GM21717 (cell line): ENCODE results near the gene CYB5RL.
"Not testable (repeated sequence)": the region's sequence is repeated elsewhere in the genome, so short reads cannot be mapped to it uniquely, and the experiment has no call there.

Source experiments
- ATAC-seq: cut with Tn5 transposase; IDR thresholded peaks from one replicate; pipeline ENCODE4 v1.9.1; 2021; ENCODE audit warnings: mild to moderate bottlenecking, moderate library complexity; ENCODE audit not compliant: unreplicated experiment

Gene CYB5RL, protein sequence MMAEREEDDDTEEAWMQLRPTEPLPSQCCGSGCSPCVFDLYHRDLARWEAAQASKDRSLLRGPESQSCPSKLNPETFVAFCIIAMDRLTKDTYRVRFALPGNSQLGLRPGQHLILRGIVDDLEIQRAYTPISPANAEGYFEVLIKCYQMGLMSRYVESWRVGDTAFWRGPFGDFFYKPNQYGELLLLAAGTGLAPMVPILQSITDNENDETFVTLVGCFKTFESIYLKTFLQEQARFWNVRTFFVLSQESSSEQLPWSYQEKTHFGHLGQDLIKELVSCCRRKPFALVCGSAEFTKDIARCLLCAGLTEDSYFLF

DNA sequence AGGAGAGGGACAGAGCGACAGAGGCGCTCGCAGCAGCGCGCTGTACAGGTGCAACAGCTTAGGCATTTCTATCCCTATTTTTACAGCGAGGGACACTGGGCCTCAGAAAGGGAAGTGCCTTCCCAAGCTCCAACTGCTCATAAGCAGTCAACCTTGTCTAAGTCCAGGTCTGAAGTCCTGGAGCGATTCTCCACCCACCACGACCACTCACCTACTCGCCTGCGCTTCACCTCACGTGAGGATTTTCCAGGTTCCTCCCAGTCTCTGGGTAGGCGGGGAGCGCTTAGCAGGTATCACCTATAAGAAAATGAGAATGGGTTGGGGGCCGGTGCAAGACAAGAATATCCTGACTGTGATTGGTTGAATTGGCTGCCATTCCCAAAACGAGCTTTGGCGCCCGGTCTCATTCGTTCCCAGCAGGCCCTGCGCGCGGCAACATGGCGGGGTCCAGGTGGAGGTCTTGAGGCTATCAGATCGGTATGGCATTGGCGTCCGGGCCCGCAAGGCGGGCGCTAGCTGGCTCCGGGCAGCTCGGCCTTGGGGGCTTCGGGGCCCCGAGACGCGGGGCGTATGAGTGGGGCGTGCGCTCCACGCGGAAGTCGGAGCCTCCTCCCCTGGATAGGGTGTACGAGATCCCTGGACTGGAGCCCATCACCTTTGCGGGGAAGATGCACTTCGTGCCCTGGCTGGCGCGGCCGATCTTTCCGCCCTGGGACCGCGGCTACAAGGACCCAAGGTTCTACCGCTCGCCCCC, at the start of gene CYB5RL, which contains the start of gene MRPL37:
Gene CYB5RL, minus strand, starts transcription at position 266 of the 754 bp plus-strand sequence. CDS start 4,414 bp downstream, outside the sequence.
Gene MRPL37, plus strand, starts transcription at position 403 of the 754 bp plus-strand sequence. Its CDS starts 77 bp downstream, at position 480.
- peak; percentile 95 for ATAC-seq

DNA sequence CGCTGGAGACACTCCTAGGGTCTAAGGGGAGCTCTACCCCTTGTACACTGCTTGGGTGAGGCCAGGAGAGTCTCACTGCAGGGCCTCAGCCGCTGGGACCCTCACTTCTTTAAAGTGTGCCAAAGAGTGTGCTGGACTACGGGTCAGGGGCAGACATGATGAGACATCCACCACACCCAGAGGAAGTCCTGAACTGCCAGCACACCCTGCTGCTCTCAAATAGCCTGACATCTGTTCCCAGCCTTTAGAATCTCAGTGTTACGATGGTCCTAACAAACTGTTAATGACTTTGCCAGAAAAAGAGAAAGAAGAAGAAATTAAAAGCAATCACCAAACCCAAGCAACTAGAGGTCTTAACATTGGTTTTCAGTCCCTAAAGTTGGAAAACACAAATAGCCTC, 49.1 kb upstream of the CYB5RL start:
- ATAC-seq, result no peak

DNA sequence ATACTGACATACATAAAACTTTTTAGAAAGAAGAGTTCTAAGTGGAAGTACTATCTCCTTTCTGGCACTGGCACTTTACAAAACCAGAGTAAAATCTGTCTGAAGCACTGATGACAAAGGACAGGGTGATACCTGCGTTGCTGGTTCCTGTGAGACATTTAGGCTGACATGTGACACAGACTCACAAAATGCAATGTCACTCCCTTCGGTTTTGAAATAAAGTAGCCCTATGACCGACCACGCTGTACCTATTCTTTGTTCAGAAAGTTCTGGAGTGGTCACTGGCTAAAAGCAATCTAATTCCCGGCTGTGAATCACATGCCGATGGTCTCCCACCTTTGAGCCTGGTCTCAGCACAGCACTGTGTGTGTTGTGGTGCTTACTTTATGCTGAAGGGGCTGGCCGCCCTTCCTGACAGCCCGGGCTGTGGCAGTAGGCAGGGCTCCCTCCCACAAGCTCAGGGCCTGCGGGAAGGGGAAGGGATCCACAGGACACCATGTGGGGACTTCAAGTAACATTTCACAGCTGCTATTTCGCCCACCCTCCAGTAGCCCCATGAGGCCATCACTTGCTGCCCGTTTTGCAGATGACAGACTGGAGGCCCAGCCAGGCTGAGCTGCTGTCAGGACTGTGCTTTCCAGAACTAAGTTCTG, 48.2 kb upstream of the CYB5RL start:
- no peak for ATAC-seq

DNA sequence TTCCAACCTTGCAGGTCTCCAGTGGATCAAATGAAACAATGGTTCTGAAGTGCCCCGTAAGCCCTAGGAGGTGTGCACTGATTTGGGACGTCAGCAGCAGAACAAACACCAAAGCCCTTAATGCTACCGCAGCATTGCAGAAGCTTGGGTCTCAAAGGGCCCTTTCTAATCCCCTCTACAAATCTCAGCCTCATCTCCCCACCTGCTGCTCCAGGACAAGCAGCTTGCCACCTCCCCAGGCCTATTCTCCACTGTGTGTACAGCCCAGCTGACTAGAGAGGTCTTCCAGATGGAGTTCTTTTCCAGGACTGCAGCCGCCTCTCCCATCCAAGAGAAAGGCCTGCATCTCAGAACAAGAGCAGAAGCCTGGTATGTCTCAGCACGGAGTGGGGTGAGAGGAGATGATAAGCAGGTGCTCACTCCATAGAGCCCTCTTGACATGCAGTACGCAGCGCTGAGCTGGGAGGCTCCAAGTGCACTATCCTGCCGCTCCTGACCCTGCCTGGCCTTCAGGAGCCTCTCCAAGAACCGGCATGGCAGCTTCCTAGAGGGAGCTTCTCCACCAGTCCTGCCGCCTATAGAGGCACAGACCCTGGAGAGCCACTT, 46.4 kb upstream of the CYB5RL start:
- ATAC-seq, result no peak

- no peak for ATAC-seq
Observed at GRCh38 chr1:54245501-54245900, 45.7 kb upstream of the CYB5RL start.

DNA sequence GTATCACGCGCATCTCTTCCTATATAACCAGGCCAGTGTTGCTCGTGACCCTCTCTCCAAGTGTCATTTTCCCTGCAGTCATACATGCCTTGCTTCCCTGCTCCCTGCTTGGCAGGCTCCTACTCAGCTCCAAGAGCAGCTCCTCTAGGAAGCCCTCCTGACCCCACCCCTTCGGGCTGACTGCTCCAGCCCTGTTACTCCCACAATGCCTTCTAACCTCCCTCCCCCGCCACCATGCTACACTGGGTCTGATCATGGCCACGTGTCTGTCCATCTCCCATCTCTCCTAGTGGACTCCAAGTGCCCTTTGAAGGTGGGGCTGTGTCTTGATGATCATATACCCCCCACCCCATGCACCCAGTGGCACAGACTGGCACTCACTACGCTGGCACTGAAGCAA, 44.8 kb upstream of the CYB5RL start:
- ATAC-seq, result no peak

DNA sequence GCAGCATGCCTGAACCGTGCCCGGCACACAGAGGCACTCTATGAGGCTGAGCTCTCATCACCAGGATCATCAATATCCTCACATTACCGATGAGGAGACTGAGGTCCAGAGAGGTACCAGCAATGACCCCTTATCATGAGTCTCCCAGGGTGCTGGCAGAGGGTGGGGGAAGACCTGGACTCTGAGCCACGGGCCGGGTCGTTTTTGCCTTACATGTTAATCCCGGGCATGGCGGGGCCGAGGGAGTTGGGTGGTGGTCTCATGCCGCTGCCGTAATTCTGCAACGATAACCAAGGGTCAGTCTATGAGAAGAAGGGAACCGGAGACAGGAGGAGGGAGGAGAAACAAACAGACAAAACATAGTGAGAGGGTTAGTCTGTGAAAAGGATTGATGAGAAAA, 43.2 kb upstream of the CYB5RL start:
- ATAC-seq, result no peak

DNA sequence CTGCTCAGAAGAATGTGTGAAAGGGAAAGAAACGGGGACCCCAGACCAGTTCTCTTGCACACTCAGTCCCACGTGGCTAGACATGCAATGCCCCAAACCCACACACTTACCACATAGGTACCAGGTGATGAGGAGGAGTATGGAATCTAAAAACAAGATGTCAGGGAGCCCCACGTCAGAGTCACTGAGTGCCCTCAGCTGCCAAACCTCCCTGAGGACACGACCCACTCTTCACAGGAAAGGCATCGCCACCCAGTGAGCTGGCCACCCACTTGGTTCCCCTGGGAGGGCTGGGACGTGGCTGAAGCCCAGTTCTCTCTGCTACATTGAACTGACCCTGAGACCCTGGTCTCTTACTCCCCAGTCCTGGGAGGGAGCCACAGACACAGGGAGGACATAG, 41.5 kb upstream of the CYB5RL start:
- no peak for ATAC-seq

- ATAC-seq, result no peak
Observed at GRCh38 chr1:54240741-54241335, 41.0 kb upstream of the CYB5RL start.

DNA sequence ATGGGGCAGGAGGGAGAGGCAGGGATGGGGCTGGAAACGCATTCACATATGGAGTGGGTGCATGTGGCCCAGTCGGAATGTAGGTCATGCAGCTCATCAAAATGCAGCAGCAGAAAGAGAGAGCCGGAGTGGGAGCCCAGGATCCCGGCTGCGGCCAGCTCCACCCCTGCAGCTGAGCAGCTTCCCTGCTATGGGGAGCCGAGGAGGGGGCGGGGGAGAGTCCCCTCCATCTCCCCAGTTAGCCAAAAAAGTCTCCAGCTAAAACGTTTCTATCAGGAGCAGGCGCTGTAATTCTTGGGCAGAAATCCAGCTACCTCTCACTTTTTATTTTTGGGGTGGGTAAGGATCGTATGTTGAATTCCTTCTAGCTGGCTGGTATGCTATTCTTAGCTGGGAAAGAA, 39.8 kb upstream of the CYB5RL start:
- no peak for ATAC-seq

DNA sequence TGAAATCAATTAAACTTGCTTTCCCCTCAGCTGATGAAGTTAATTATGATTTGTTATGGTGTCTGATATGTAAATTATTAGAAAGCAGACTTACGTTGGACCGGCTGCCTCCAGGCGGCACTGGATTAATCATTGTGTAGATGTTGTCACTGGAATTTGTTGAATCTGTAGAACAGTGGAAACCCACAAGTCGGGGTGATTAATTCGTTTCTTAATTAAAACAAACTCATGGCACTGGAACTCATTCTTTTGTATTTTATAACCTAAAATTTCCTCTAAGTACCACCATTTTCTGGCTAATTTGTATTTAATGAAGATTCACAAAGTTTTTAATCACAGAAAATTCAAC, 39.2 kb upstream of the CYB5RL start:
- no peak for ATAC-seq

DNA sequence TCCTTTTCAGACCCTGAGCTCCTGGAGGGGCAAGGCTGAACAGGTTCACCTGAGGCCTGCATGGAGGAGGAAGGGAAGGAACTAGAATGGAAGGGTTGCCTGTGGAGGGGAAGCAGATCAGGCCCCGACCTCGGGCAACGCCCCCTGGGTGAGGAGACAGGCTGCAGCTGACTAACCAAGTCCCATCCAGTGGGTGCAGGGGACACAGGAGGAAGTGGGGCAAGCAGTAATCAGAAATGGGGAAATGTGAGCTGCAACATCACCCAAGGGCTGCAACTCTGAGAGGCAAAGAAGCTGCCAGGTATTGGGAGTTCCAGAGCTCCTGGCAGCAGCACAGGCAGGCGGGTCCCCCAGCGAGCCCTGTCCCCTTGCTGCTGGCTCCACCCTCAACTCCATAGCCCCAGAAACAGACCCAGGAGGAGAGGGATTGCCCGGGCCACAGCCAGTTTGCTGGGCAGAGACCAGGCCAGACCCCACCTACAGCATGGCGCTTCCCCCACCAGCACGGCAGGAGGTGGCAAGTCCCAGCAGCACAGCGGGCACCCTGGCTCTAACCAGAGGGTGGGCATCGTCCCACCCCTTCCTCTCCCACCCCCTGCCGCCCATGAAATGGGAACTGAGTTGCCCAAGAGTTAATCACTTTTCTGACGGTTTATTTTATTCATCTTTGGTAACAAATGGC, 38.7 kb upstream of the CYB5RL start:
- ATAC-seq, result no peak

- ATAC-seq, result no peak
Observed at GRCh38 chr1:54237586-54237985, 37.8 kb upstream of the CYB5RL start.

- no peak for ATAC-seq
Observed at GRCh38 chr1:54234284-54234683, 34.5 kb upstream of the CYB5RL start.

DNA sequence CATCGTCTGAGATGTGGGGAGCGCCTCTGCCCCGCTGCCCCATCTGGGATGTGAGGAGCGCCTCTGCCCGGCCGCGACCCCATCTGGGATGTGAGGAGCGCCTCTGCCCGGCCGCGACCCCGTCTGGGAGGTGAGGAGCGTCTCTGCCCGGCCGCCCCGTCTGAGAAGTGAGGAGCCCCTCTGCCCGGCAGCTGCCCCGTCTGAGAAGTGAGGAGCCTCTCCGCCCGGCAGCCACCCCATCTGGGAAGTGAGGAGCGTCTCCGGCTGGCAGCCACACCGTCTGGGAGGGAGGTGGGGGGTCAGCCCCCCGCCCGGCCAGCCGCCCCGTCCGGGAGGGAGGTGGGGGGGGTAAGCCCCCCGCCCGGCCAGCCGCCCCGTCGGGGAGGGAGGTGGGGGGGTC, 33.4 kb upstream of the CYB5RL start:
- not testable (repeated sequence) for ATAC-seq

DNA sequence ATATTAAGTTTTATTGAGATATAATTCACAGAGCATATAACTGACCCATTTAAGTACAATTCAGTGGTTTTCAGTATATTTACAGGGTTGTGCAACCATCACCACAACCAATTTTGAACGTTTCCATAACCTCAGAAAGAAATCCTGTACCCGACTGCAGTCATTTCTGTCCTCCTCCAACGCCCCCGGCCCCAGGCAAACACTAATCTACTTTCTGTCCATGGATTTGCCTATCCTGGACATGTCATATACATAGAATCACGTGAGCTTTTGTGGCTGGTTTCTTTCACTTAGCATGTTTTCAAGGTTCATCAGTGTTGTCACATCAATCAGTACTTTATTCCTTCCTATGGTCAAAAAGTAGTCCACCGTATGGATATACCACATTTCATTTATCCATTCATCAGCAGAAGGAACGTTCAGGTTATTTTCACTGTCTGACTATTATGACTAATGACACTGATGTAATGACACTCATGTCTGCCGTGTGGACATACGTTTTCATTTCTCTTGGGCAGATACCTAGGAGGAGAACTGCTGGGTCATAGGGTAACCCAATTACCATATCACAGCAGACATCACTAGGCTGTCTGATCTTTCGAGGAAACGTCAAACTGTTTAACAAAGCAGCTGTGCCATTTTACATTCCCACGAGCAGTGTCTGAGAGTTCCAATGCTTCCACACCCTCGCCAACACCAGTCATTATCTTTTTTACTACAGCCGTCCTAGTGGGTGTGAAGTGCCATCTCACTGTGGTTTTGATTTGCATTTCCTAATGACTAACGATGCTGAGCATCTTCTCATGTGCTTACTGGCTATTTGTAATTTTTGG, 30.9 kb upstream of the CYB5RL start:
- ATAC-seq, result no peak

- no peak for ATAC-seq
Observed at GRCh38 chr1:54229281-54229891, 29.6 kb upstream of the CYB5RL start.

DNA sequence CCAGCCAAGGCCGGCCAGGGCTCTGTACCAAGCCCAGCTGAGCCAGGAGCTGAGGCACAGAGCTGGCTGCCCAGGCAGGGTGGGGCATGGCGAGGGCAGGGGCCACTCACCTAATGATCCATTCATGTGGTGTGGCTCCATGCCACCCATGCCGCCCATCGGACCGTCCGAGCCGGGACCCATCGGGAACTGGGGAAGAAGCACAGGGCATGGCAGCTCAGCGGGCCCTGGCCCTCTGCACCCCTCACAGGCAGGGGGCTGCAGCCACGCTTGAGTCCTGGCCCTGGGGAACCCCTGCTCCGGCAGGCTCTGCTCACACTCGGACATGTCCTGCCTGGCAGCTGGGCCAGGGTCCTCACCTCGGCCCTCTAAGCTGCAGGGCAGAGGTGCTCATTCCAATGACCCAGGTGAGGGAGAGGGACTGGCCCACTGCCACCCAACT, 28.8 kb upstream of the CYB5RL start:
- ATAC-seq, result no peak

GRCh38 chr1:54227891-54228310, 28.1 kb upstream of the CYB5RL start:
- ATAC-seq, result no peak
